Subcutaneous preadipocyte (primary cell): Measurements from ENCODE around the gene HLF. TPM values are rescaled to one million over a fixed set of nuclear protein-coding genes. Genes with fewer than 3 reads are reported as not detected.

Source experiments
- total RNA-seq: library from RNA; depleted of rRNA; stranded (reverse); fragments of >200 nt; gene quantifications from 2 replicates; pipeline ENCODE4 v1.2.3, GENCODE V29; 2012

The HLF gene, protein sequence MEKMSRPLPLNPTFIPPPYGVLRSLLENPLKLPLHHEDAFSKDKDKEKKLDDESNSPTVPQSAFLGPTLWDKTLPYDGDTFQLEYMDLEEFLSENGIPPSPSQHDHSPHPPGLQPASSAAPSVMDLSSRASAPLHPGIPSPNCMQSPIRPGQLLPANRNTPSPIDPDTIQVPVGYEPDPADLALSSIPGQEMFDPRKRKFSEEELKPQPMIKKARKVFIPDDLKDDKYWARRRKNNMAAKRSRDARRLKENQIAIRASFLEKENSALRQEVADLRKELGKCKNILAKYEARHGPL
- under 0.01 and 0.37 TPM in 2 replicates for total RNA-seq

DNA sequence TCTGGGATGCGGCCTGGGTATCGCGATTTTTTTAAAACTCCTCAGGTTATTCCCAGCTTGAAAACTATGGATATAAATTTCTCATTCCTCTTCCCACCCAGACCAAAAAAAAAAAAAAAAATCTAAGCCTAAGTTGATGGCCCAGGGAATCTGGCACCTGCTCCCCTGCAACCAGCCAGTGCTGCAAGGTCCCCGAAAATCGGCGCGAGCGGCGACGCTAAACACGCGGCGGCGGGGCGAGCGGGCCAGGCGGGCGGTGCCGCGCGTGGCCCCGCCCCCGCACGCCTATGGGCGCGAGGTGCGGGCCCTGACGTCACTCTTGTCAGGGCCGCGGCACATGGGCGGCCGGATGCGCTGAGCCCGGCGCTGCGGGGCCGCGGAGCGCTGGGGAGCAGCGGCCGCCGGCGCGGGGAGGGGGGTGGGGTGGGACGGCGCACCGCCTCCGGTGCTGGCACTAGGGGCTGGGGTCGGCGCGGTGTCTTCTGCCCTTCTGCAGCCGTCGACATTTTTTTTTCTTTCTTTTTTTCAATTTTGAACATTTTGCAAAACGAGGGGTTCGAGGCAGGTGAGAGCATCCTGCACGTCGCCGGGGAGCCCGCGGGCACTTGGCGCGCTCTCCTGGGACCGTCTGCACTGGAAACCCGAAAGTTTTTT is at the start of gene HLF:
TSS of gene HLF (plus strand) at position 316 of the 654 bp plus-strand sequence. CDS start 525 bp downstream, outside the sequence.

Other genes with a start within 250 kb of the HLF start
- 65.1 and 118 TPM in 2 replicates for gene MMD, start 156.9 kb downstream of the HLF start, total RNA-seq
- gene SMIM36, start 246.5 kb downstream of the HLF start, total RNA-seq = not detected in 2 replicates